Osteoblast (primary cell): Measurements from ENCODE around the gene ARL6IP6. TPM values are rescaled to one million over a fixed set of nuclear protein-coding genes. Genes with fewer than 3 reads are reported as not detected.

Experiments used
- DNase-seq: peaks from one replicate; pipeline ENCODE4 v3.0.0; 2011; ENCODE audit warnings: low spot score, mixed read lengths; ENCODE audit not compliant: insufficient read length; ENCODE audit errors: missing footprints
- H2AFZ ChIP-seq: 2 replicates; pipeline ENCODE4 v1.6.0; 2011; ENCODE audit warnings: mild to moderate bottlenecking, low read length
- H3K27ac ChIP-seq: 2 replicates; pipeline ENCODE4 v1.5.1; 2011; ENCODE audit warnings: mild to moderate bottlenecking, low read depth, low read length, moderate library complexity
- H3K27me3 ChIP-seq: 2 replicates; pipeline ENCODE4 v1.6.0; 2012; ENCODE audit warnings: mild to moderate bottlenecking, control low read depth, inconsistent platforms, low read length, moderate library complexity; ENCODE audit not compliant: insufficient read depth
- H3K36me3 ChIP-seq: 2 replicates; pipeline ENCODE4 v1.5.1; 2011; ENCODE audit warnings: mild to moderate bottlenecking, low read length, control low read depth, moderate library complexity; ENCODE audit not compliant: insufficient read depth
- H3K4me1 ChIP-seq: 2 replicates; pipeline ENCODE4 v1.5.1; 2011; ENCODE audit warnings: mild to moderate bottlenecking, low read length, control low read depth, moderate library complexity; ENCODE audit not compliant: insufficient read depth
- H3K4me2 ChIP-seq: 2 replicates; pipeline ENCODE4 v1.6.0; 2011; ENCODE audit warnings: mild to moderate bottlenecking, low read length; ENCODE audit not compliant: insufficient read depth
- H3K4me3 ChIP-seq: fragments of 200-600 bp; sonication (generic); 3 replicates; pipeline ENCODE4 v1.5.1; 2012; ENCODE audit warnings: mild to moderate bottlenecking, low read length, inconsistent platforms; ENCODE audit not compliant: insufficient read depth
- H3K79me2 ChIP-seq: 2 replicates; pipeline ENCODE4 v1.6.0; 2012; ENCODE audit warnings: mild to moderate bottlenecking, low read length, control low read depth, inconsistent platforms; ENCODE audit not compliant: insufficient read depth
- H3K9me3 ChIP-seq: 2 replicates; pipeline ENCODE4 v1.5.1; 2011; ENCODE audit warnings: low read depth, low read length, control low read depth
- H4K20me1 ChIP-seq: 2 replicates; pipeline ENCODE4 v1.6.0; 2012; ENCODE audit warnings: mild to moderate bottlenecking, low read length, control low read depth; ENCODE audit not compliant: insufficient read depth
- CTCF ChIP-seq: IDR thresholded peaks from 2 replicates; pipeline ENCODE4 v1.5.1; 2011; ENCODE audit warnings: mild to moderate bottlenecking, low read depth, low read length, moderate library complexity; ENCODE audit errors: extremely low read depth
- total RNA-seq: library from RNA; depleted of rRNA; stranded (reverse); fragments of >200 nt; gene quantifications from 2 replicates; pipeline ENCODE4 v1.2.3, GENCODE V29; 2012

Gene ARL6IP6
- total RNA-seq, 1 donor = 20.6 TPM

- Histone ChIP-seq H3K36me3 (peaks cover 11% of the 10 kb centered on the region), H4K20me1 (peaks cover 55% of the 10 kb centered on the region), H3K79me2 (peaks cover 99% of the 10 kb centered on the region), H2AFZ (no peak overlapping the region), H3K27ac (no peak overlapping the region), H3K4me2 (no peak overlapping the region), H3K4me1 (peaks cover 4% of the 10 kb centered on the region), H3K4me3 (no peak overlapping the region), H3K27me3 (no peaks in the 10 kb centered on the region), H3K9me3 (no peaks in the 10 kb centered on the region)
- TF ChIP-seq CTCF = no peak
- no peak for DNase-seq
Measured at GRCh38 chr2:152706477-152707021, 11.9 kb upstream of the ARL6IP6 start.

GRCh38 chr2:152708742-152709141 lies 9.7 kb upstream of the ARL6IP6 start:
- no peak for TF ChIP-seq CTCF
- H3K4me2 ChIP-seq = no peak overlapping the region
- no peaks in the 10 kb centered on the region for H3K9me3 ChIP-seq
- peaks cover 99% of the 10 kb centered on the region for H3K79me2 ChIP-seq
- H4K20me1 ChIP-seq = peaks cover 56% of the 10 kb centered on the region
- H3K27ac ChIP-seq = no peak overlapping the region
- DNase-seq = no peak
- H2AFZ ChIP-seq = no peak overlapping the region
- H3K4me1 ChIP-seq = peaks cover 4% of the 10 kb centered on the region
- H3K27me3 ChIP-seq = no peaks in the 10 kb centered on the region
- H3K4me3 ChIP-seq = no peak overlapping the region
- peaks cover 25% of the 10 kb centered on the region for H3K36me3 ChIP-seq

- no peak for DNase-seq
- no peak overlapping the region for H3K4me2 ChIP-seq
- H3K9me3 ChIP-seq = no peaks in the 10 kb centered on the region
- TF ChIP-seq CTCF = no peak
- H3K4me1 ChIP-seq = peaks cover 7% of the 10 kb centered on the region
- H2AFZ ChIP-seq = no peak overlapping the region
- H4K20me1 ChIP-seq = peaks cover 44% of the 10 kb centered on the region
- peaks cover 99% of the 10 kb centered on the region for H3K79me2 ChIP-seq
- H3K36me3 ChIP-seq = peaks cover 35% of the 10 kb centered on the region
- no peaks in the 10 kb centered on the region for H3K27me3 ChIP-seq
- no peak overlapping the region for H3K27ac ChIP-seq
- no peak overlapping the region for H3K4me3 ChIP-seq
Measured at GRCh38 chr2:152710713-152711112, 7.7 kb upstream of the ARL6IP6 start.

- no peak overlapping the region for H3K4me2 ChIP-seq
- H3K79me2 ChIP-seq = peaks cover 86% of the 10 kb centered on the region
- H4K20me1 ChIP-seq = peaks cover 24% of the 10 kb centered on the region
- no peak for TF ChIP-seq CTCF
- H2AFZ ChIP-seq = no peak overlapping the region
- DNase-seq = no peak
- no peak overlapping the region for H3K27ac ChIP-seq
- H3K4me1 ChIP-seq = peaks cover 24% of the 10 kb centered on the region
- H3K36me3 ChIP-seq = peaks cover 26% of the 10 kb centered on the region
- H3K27me3 ChIP-seq = no peaks in the 10 kb centered on the region
- H3K4me3 ChIP-seq = no peak overlapping the region
- no peaks in the 10 kb centered on the region for H3K9me3 ChIP-seq
Measured at GRCh38 chr2:152715112-152715511, 3.3 kb upstream of the ARL6IP6 start.
